CD4-positive, alpha-beta T cell treated with Interleukin-10 for 1 hour (primary cell): ENCODE measurements around the gene MBNL1.
A peak's percentile ranks its signal among the peaks of the same experiment; 100 is the strongest.

Experiments
- DNase-seq: peaks from one replicate; pipeline ENCODE4 v3.0.0-alpha.2; 2020

Gene MBNL1

DNA sequence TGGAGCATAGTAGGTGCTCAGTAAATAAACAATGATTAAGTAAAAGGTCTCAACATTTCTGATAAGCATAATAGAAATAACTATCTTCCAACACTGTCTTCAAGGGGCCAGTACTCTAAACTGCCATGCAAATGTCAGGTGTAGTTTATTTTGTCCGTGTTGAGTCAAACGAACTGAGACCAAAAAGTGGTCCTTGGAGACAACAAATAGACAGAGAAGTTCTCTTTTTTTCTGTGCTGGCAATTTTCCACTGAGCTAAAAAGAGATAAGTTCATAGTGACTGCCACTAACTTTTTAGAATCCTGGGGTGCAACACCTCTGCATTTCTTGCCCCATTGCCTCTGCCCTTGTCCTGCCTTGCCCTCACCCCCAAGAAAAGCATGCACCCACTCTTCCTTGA, 14.7 kb upstream of the MBNL1 start:
- DNase-seq = no peak

DNA sequence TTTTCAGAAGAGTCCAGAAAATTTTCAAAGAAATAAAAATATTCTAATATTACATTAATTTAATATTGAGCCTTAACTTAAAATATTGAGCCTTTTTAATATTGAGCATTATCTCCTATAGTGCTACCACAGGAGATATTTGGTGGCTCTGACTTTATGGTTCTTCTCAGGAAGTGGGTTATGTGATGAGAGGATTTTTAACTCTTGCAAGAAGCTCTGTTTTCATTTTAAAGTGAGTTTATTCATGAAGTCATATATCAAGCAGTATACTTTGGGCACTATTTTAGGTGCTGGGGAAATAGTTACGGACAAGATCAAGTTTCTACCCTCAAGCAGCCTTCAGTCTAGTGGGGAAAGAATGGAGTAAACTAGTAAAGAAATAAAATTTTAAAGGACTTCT, 13.4 kb upstream of the MBNL1 start:
- peak; percentile 48 for DNase-seq

DNA sequence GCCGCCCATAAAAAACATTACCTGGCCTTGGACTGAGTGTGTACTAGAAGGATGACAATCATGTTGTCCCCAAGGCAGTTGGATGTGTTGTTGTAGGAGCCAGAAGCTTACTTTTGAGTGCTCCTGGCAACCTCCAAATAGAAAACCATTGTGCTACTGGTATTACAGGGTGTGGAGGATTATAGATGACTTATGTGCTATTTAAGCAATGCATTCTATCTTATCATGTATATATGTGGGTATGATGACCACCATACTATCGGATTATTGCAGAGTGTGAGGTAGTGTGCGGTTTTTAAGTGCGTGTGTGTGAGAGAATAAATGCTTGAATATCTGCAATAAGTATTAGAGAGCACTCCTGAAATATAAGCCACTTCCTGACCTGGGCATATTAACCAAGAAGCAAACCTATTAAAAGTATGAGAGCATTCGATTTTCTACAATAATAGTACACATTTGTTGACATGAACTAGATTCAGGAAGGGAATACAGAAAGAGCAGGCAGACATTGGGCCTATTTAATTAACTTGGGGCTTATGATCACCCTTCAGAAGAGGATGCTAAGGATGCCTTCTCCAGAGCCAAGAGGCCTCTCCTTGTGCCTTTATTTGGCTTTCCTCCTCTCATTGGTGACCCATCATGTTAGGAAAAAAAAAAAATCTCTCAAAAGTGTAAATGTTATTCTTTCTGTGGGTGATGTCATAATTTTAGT, 11.7 kb upstream of the MBNL1 start:
- no peak for DNase-seq

DNA sequence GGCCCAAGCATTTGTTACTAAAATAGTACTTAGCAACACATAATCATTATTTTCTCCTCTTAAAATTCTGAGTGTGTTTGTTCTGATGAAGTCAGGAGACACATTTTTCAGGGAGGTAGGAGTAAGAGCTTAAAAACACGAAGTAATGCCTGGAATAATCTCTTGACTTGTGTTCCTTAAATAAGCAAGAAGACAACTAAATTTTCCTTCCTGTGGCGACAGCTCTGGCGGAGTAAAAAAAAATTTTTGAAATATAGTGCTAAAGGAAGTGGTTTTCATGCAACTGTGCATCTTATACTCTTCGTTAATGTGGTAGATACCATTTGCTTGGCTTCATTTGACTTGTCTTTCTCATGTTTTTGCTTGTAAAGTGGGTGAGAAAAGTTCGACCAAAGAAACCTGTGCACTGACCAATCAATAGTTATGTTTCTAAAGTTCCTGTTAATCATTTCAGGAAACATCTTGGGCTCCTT, 11.1 kb upstream of the MBNL1 start:
- peak; percentile 72 for DNase-seq

DNA sequence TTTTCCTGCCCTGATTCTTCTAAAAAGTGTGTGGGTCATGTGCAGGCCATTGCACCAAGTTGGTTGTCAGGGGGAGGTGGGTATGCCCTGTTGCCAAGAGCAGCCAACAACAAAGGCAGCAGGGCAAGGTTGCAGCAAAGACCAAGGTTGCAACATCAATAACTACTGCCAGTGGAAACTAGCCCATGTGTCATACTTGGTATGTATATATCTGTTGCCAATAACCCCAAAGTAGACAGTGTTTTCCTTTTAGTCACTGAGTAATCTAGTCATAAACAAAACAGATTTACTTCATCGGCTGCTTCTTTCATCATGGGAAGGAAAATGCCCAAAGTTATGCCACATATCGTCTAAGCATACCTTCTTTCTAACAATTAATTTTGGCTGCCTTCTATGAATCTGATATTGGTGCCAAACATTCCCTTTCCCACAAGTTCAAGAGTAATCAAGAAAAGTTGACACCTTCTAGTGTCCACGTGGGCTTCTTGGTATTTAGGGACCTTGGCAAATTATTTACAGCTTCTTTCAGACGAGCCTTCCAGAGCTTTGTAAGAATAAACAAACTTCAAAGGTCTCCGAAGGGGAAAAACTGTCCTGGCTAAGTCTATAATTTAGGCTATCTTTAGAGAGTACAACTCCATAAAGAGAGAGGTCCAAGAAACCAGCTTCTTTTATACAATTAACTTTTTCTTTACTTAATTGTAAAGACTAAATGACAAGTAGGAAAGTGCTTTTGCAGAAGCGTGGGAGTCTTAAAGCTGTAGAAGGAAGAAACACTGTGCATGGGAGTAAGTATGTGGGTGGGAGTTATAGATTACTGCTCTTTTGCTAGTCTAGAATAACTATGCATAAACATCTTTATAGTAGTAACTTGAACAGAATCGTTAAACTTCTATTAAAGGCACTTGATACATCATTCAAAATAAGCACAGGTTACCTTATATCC, 10.0 kb upstream of the MBNL1 start:
- peak; percentile 80 for DNase-seq

DNA sequence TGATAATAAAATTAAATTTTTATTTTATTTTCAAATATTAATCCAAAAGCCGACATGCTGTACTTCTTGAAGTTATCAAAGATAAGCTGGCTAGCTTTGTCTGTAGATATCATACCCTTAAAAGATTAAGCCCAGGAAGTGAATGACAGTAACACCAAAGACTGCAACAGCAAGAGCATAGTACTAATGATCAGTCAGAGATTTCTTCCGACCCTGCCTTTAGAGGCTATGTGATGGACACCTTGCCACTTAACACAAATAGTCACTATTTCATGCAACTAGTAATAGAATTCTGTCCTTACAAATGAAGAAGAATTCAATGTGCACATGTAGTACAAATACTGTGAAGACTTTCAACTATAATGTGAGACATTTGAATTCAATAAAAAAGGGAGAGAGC, 9.3 kb upstream of the MBNL1 start:
- no peak for DNase-seq

DNA sequence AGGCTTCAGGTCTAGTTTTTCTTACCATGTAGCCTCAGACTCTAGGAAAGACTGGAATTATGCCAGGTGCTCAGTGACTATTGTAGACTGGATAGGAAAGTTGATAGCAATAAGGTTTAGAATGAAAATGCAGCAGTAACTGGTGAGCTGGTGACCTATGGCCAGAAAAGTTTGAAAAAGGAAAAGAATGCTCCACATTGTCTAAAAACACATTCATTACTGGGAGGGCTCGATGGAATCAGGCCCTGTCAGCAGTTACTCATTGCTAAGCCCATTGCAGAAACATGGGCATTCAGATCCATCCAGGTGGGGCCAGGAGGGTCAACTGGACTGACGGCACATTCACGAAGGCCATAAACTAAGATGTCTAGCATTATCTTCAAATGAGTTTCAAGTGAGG, 8.7 kb upstream of the MBNL1 start:
- no peak for DNase-seq

DNA sequence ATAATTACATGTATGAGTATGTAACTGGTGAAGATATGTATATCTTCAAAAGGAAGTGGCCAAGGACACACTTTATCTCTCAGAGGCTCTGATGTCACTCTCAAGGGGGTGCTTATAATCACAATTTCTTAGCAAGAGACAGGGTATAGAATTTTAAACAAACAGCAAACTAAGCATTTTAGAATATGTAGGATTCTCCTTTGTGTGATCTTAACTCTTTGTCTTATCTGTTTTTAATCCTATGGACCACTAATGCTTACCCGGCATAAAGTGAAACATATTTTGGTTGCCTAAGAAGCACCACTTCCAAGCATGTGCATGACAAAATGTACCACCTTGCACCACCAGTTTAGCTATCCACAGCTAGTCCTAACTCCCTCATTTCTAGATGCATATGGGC, 8.2 kb upstream of the MBNL1 start:
- DNase-seq = no peak

DNA sequence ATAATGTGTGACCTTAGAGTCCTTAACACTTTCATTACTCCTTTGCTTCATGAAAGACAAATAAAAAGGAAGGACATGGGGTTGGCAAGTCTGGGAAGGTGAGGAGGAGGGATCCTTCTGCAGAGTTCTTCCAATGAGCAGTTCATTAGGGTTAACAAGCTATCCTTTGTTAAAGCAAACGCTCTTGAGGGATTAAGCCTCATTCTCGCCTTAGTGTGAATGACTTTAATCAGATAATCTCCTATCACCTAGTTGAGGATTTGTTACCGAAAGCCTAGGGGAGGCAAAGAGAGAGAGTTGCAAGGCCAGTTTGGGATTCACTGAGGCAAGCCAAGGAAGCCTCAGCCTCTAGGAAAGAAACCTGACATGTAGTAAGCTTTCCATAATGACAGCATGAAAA, 7.4 kb upstream of the MBNL1 start:
- no peak for DNase-seq

DNA sequence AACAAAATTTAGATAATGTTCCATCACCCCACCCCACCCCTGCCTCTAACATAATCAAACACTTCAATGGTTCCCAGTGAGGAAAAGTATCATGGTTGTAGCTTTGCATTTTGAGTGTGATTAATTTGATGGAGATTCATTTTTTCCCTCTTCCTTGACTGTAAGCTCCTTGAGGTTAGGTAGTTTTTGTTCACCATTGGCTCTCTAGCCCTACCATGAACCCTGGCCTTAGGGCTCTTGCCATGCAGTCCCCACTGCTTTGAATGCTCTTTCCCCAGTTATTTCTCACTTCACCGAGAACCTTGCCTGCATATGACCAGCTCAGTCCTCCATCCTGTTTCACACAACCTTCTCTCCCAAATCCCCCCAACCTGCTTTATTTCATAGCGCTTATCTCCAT, 5.0 kb upstream of the MBNL1 start:
- DNase-seq = no peak

DNA sequence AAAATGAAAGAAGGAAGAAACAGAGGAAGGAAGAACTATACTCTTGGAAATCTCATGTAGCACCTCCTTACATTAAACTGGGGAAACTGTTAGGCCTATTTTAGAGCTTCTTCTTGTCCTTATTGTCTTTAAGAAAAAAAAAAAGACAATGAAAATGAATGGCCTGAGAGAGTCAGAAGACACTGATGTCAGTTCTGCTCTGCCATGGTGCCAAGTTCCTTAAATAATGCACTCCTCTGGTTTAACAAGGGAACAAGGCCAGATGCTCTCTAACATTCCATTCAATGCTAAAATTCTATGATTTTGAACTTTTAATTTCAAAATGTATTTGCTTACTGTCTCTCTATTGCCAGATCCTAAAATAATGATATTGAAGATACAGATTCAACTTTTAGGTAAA, 4.4 kb upstream of the MBNL1 start:
- no peak for DNase-seq

DNA sequence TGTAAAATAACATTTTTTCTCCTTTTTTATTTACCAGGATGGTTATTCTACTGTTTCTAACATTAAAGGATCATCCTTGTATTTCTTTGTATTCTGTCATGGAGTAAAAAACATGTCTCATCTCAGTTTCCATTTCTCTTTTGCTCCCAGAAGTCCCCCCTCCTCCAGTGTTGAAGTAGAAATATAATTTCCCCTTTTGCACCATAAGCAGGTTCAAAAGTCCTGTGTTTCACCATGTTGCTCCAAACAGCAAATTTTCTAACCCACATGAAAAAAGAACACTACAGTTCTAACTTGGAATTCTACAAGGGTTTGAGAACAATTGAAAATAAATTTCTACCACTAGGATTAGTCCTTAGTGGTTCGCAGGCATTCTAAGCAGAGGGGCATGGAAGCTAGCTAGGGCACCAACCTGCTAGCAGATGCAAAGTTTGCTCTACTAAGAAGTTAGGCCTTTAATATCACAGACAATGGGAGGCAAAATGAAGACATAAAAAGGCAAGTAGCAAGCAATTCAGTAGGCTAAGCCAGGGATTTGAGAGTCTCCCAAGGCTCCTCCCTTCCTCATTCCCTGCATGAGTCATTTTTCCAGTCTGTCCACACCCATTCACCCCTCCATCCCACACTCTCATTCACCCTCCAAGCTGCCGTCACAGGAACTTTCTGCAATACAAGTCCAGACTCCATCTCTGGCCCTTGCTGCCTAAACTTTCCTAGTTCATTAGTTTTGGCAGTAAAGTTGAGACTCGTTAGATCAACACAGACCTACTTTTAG, 2.3 kb upstream of the MBNL1 start:
- DNase-seq = no peak

DNA sequence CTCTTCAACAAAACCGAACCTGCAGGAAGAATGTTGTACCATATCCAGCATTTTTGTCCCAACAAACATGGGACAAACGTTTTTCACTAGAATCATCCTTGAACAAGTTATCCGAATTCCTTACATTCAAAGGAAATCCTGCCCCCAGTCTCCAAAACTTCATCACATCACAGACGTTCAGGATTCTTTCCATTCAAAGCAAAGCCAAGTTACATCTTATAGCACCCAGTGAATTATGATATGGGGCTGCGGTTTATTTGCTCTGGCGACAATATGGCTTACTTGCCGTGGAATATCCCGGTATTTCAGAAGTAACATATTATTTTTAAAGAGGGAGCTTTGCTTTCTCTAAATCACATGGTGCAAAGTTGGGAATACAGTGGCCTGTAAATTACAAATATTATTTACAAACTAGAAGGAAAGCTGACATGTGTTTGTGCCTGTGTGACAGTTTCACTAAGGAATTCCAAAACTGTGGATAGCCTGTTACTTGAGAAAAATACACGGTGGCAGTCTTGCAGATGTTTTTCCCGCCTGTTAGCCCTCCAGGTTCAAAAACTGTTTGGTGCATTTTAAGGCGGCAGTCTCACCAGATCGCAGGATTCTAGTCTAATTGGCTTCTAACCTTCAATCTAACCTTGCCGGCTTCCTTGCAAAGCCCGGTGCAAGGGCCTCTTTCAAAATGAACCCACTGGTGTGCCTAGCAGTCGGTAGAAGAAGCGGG, 736 bp upstream of the MBNL1 start:
- no peak for DNase-seq

DNA sequence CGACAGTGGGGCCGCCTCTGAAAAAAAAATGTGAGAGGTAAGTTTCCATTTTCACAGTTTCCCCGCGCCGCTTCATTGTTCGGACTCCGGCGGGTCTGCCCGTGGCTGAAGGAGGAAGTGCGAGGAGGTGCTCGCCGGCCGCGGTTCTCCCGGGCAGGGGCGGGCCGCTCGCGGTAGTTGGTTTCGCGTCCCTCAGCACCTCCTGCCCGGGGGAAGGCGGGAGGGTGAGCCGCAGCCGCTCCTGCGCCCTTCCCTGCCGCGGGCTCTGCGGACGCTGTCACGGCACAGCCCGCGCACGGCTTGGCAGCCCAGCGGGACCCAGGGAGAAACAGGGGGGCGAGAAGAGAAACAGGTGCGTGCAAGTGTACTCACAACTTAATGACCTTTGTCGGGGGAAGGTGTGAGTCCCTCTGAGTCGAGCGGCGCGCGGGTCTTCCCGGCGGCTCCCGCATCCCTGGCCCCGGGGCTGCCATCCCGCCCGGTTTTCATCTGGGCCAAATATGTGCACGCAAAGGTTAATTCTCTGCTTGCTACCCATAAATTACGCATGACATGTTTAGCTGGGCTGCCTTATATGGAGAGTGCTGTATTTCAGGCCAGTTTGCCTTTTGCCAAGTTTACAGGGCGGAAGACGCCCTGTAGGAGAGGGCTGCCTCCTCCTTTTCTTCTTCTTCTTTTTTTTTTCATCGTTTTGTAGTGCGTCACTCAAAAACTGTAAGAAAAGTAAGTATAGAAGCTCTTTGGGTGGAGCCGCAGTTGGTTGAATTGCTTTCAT, 514 bp downstream of the MBNL1 start:
- peak; percentile 81 for DNase-seq

DNA sequence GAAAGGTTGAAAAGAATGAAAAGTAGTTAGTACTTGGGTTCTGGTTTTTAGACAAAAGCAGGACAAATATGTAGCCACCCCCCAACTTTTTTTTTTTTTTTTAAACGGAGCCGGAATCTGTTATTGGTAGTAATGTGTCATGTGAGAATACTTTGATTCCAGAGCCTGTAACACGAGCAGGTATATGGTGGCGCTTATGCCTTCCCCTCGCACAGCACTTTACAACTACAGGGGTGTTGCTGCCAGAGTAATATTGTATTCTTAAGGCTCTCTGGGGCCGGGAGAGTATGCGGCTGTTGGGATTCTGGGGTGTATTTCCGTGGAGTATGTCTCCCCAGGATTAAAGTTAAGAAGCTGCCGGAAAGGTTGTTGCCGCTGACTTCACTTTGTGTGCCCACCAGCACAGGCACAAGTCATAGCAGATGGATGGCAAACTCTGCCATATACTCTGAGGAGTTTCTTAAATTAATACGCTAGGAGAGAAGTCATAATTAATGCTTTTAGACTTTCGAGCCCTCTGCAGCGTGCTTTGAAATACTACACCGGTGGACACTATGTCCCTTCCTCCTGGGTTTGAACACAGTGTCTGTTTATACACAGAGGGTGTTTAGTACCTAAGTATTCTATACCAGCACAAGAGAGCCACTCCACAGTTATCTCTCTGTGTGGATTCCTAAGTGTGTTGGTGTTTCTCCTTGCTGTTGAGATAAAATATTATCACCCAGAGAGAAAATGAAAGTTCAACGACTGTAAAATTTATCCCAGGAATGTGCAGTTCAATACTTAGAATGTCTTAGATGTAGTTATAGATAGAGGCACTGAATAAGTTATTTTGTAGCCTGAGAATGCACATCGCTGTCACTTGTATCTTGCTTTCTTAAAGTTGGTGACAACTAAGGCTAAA, 1.4 kb downstream of the MBNL1 start:
- DNase-seq = peak; percentile 64

DNA sequence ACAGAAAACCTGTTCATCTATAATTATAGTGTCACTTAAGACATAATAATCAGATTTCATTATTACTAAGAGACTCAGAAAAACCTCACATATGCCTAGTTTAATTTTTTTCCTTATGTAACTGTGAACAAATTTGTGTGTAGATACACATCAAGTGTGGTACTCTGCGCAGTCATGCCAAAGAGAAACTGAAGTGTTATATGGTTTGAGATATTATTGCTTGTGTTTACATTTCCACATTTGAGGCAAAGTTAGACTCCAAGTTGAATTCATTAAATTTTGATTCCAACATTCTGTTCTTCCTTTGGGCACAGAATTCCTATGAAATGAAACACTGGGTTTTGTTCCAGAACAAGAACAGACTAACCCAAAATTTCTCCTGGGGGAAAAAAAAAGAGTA, 2.2 kb downstream of the MBNL1 start:
- DNase-seq = no peak

DNA sequence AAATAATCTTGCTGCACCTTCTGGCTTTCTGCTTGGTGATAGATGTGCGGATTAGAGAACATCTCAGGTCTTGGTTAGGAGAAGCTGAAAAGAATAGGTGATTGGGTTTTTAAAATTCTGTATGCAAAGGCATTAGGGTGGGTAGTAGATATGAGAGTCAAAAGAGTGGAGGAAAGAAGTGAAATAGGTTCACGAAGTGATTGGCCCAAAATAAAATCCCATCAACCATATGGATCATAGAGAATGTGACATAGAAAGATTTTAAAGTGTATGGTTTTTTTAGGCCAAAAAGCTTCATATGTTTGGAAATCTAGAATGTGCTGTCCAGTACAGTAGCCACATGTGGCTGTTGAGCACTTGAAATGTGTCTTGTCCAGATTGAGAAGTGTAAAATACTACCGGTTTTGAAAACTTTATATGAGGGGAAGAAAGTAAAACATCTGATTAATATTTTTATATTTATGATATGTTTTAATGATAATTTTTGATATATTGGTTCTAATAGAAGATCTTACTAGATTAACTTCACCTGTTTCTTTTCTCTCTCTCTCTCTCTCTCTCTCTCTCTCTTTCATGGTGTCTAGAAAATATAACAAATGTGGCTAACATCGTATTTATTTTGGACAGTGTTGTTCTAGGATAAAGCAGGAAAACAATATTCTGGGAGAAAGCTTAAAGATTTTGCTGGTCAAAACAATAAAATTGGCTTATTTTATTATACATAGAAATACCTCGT, 2.9 kb downstream of the MBNL1 start:
- DNase-seq = no peak

DNA sequence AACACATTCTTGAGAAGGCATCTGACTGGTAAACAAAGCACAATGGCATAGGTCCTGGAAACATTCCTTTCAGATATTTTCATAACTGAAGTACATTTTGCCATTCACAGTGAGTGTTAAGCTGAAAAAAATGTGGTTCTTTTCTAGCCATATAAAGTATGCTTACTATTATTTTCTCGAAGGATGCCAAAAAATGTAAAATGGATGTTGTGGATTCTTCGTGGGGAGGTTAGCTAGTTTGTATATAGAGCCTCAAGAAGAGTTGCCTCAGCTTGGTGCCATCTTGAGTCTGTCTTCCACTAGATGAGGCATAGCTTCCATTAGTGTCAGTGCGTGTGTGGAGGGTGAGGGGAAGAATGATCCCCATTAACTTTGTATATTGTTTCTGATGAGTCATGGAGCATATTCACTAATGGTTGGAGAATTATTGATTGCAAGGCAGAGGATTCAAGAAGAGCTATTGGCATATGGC, 4.1 kb downstream of the MBNL1 start:
- no peak for DNase-seq

DNA sequence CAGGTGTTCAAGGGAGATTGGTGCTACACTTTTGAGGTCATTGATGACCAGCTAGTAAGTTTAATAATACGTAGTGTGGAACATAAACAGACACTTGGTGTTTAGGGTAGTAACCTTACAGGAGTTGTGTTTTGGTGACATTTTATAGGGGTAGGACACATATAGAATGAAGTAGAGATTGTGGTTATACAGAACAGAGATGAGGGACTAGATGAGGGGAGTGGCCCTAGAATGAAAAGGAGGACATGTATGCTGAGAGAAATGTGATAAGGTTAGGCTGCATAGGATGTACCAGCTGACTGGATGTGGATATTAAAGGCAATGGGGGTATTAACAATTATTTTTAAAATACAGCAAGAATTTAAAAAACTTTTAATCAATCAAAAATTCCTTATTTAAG, 8.0 kb downstream of the MBNL1 start:
- DNase-seq = no peak

DNA sequence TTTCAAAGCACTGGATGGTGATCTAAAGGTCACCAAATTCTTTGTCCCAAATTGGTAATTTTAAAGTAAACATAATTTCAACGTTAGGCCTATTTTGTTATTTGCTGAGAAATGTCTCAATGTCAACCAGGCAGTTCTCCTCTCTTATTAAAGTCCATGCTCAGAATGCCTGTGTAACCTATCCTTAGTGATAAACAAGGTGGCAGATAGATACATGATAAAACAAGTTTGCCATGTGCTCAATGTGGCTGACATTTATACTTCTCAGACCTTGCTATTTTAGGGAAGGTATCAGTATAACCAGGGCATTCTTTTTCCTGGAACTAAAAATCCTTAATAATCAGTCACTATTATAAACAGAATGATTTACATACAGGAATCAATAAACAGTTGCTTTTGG, 8.5 kb downstream of the MBNL1 start:
- DNase-seq = no peak
